HUES6 (cell line): ENCODE data around the gene TRDMT1.

Experiments
- H3K27ac ChIP-seq: 2 replicates; pipeline ENCODE4 v1.7.0; 2013; ENCODE audit warnings: low read depth, mild to moderate bottlenecking, low read length, inconsistent platforms
- H3K27me3 ChIP-seq: 2 replicates; pipeline ENCODE4 v1.6.1; 2013; ENCODE audit warnings: low read length; ENCODE audit not compliant: control insufficient read depth, insufficient read depth
- H3K36me3 ChIP-seq: 2 replicates; pipeline ENCODE4 v1.6.1; 2013; ENCODE audit warnings: low read length; ENCODE audit not compliant: control insufficient read depth, insufficient read depth
- H3K4me1 ChIP-seq: 2 replicates; pipeline ENCODE4 v1.6.1; 2013; ENCODE audit warnings: low read length; ENCODE audit not compliant: control insufficient read depth, insufficient read depth
- H3K4me3 ChIP-seq: 2 replicates; pipeline ENCODE4 v1.5.1; 2013; ENCODE audit warnings: low read depth, low read length
- H3K9ac ChIP-seq: one replicate; pipeline ENCODE4 v1.6.1; 2013; ENCODE audit warnings: mild to moderate bottlenecking, low read length
- H3K9me3 ChIP-seq: 2 replicates; pipeline ENCODE4 v1.6.1; 2013; ENCODE audit warnings: low read depth, low read length; ENCODE audit not compliant: control insufficient read depth, insufficient read depth

The TRDMT1 gene

GRCh38 chr10:17175551-17175950 is 25.9 kb downstream of the TRDMT1 start:
- H3K4me3 ChIP-seq: no peak overlapping the region
- no peak overlapping the region for H3K27ac ChIP-seq
- no peak overlapping the region for H3K9ac ChIP-seq

GRCh38 chr10:17174626-17175025 is 26.8 kb downstream of the TRDMT1 start:
- Histone ChIP-seq H3K9ac (no peak overlapping the region), H3K27ac (no peak overlapping the region)

More at GRCh38 chr10:17175551-17175950, 25.9 kb downstream of the TRDMT1 start:
- H3K36me3 ChIP-seq: no peaks in the 10 kb centered on the region
- H3K27me3 ChIP-seq: no peaks in the 10 kb centered on the region
- no peaks in the 10 kb centered on the region for H3K9me3 ChIP-seq
- no peaks in the 10 kb centered on the region; the same call in 1 of the 2 replicates for H3K4me1 ChIP-seq

GRCh38 chr10:17171141-17171641 is 30.3 kb downstream of the TRDMT1 start:
- H3K4me1 ChIP-seq: no peaks in the 10 kb centered on the region; the same call in 1 of the 2 replicates
- no peaks in the 10 kb centered on the region for H3K9me3 ChIP-seq
- no peak overlapping the region for H3K4me3 ChIP-seq
- no peak overlapping the region for H3K9ac ChIP-seq
- no peaks in the 10 kb centered on the region for H3K27me3 ChIP-seq
- no peak overlapping the region for H3K27ac ChIP-seq
- H3K36me3 ChIP-seq: 0 out of 2 replicates have a peak, but pooled peaks cover 2% of the 10 kb centered on the region

More at GRCh38 chr10:17174626-17175025, 26.8 kb downstream of the TRDMT1 start:
- H3K4me3 ChIP-seq: no peak overlapping the region
- H3K36me3 ChIP-seq: no peaks in the 10 kb centered on the region
- no peaks in the 10 kb centered on the region; the same call in 1 of the 2 replicates for H3K4me1 ChIP-seq
- no peaks in the 10 kb centered on the region for H3K27me3 ChIP-seq
- no peaks in the 10 kb centered on the region for H3K9me3 ChIP-seq

- Histone ChIP-seq H3K4me1 (no peaks in the 10 kb centered on the region), H3K9ac (no peak overlapping the region), H3K9me3 (no peaks in the 10 kb centered on the region), H3K36me3 (0 out of 2 replicates have a peak, but pooled peaks cover 2% of the 10 kb centered on the region), H3K27ac (no peak overlapping the region), H3K27me3 (no peaks in the 10 kb centered on the region), H3K4me3 (no peak overlapping the region)
Observed at GRCh38 chr10:17169803-17170202, 31.7 kb downstream of the TRDMT1 start.

- no peak overlapping the region for H3K4me3 ChIP-seq
- no peaks in the 10 kb centered on the region for H3K4me1 ChIP-seq
- 0 out of 2 replicates have a peak, but pooled peaks cover 2% of the 10 kb centered on the region for H3K36me3 ChIP-seq
- H3K27me3 ChIP-seq: no peaks in the 10 kb centered on the region
- no peak overlapping the region for H3K9ac ChIP-seq
- H3K9me3 ChIP-seq: no peaks in the 10 kb centered on the region
- H3K27ac ChIP-seq: no peak overlapping the region
Observed at GRCh38 chr10:17166699-17167098, 34.8 kb downstream of the TRDMT1 start.

- no peak overlapping the region for H3K27ac ChIP-seq
- H3K9me3 ChIP-seq: no peaks in the 10 kb centered on the region
- H3K27me3 ChIP-seq: no peaks in the 10 kb centered on the region
- H3K36me3 ChIP-seq: no peaks in the 10 kb centered on the region
- no peak overlapping the region for H3K4me3 ChIP-seq
- H3K4me1 ChIP-seq: no peaks in the 10 kb centered on the region
- H3K9ac ChIP-seq: no peak overlapping the region
Observed at GRCh38 chr10:17162828-17163227, 38.6 kb downstream of the TRDMT1 start.

- Histone ChIP-seq H3K36me3 (no peaks in the 10 kb centered on the region), H3K9ac (no peak overlapping the region), H3K27ac (no peak overlapping the region), H3K4me3 (no peak overlapping the region), H3K4me1 (no peaks in the 10 kb centered on the region), H3K9me3 (no peaks in the 10 kb centered on the region), H3K27me3 (no peaks in the 10 kb centered on the region)
Observed at GRCh38 chr10:17161775-17162174, 39.7 kb downstream of the TRDMT1 start.

GRCh38 chr10:17157024-17157423 is 44.4 kb downstream of the TRDMT1 start:
- no peak overlapping the region for H3K4me3 ChIP-seq
- H3K9me3 ChIP-seq: no peaks in the 10 kb centered on the region
- H3K9ac ChIP-seq: no peak overlapping the region
- H3K27ac ChIP-seq: no peak overlapping the region
- H3K4me1 ChIP-seq: no peaks in the 10 kb centered on the region
- H3K36me3 ChIP-seq: no peaks in the 10 kb centered on the region
- no peaks in the 10 kb centered on the region for H3K27me3 ChIP-seq

GRCh38 chr10:17155826-17156225 is 45.6 kb downstream of the TRDMT1 start:
- Histone ChIP-seq H3K27ac (no peak overlapping the region), H3K27me3 (no peaks in the 10 kb centered on the region), H3K36me3 (no peaks in the 10 kb centered on the region), H3K4me3 (no peak overlapping the region), H3K4me1 (no peaks in the 10 kb centered on the region), H3K9ac (no peak overlapping the region), H3K9me3 (no peaks in the 10 kb centered on the region)

- Histone ChIP-seq H3K27me3 (no peaks in the 10 kb centered on the region), H3K9ac (no peak overlapping the region), H3K9me3 (no peaks in the 10 kb centered on the region), H3K4me3 (no peak overlapping the region), H3K4me1 (no peaks in the 10 kb centered on the region), H3K27ac (no peak overlapping the region), H3K36me3 (no peaks in the 10 kb centered on the region)
Observed at GRCh38 chr10:17154116-17154515, 47.4 kb downstream of the TRDMT1 start.

- H3K4me1 ChIP-seq: no peaks in the 10 kb centered on the region
- no peaks in the 10 kb centered on the region for H3K36me3 ChIP-seq
- no peaks in the 10 kb centered on the region for H3K27me3 ChIP-seq
- H3K4me3 ChIP-seq: no peak overlapping the region
- H3K9me3 ChIP-seq: no peaks in the 10 kb centered on the region
- H3K9ac ChIP-seq: no peak overlapping the region
- H3K27ac ChIP-seq: no peak overlapping the region
Observed at GRCh38 chr10:17153321-17153720, 48.2 kb downstream of the TRDMT1 start.
